Measurements from ENCODE around the gene SLC2A9. TPM values are rescaled to one million over a fixed set of nuclear protein-coding genes. Genes with fewer than 3 reads are reported as not detected.

The SLC2A9 gene
- total RNA-seq = 21.7 TPM

DNA sequence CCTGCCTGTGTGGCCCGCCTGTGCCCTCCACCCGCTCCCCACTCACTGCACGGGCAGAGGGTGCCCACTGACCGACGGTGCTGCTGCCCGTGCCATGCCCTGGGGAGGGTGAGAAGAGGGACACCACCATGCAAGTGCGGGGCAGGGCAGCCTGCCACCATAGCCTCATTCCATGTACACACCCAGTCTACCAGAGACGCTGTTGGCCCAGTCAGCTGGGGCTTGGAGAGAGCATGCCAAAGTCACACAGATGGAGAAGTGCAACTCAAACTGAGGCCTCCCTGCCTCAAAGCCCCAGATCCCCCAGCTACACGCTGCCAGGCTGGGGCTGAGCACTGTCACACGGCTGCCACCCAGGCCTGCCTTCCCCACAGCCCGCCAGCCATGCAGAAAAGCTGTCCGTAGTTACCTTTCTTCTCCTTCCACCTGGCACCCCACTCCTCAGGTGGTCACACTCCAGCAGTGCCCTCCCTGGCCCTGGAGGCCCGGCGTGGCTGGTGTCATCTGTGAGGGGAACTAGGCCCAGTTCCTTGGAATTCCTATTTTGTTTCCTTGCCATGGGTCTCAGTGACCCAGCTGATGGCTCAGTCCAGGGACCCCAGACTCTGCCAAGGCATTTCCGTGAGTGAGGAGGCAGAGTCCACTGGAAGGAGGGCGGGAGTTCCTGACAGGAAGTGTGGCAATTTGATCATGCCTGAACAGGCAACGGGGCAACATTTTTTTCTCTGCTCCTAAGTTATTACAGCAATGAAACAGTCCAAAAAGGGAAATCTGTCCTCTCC is at the start of gene SLC2A9:
Gene SLC2A9, minus strand, starts transcription at position 627 of the 782 bp plus-strand sequence. Its CDS starts 68 bp downstream, at position 559.
- DNase-seq (ENCODE audit: low spot score) = peak; percentile 80

DNA sequence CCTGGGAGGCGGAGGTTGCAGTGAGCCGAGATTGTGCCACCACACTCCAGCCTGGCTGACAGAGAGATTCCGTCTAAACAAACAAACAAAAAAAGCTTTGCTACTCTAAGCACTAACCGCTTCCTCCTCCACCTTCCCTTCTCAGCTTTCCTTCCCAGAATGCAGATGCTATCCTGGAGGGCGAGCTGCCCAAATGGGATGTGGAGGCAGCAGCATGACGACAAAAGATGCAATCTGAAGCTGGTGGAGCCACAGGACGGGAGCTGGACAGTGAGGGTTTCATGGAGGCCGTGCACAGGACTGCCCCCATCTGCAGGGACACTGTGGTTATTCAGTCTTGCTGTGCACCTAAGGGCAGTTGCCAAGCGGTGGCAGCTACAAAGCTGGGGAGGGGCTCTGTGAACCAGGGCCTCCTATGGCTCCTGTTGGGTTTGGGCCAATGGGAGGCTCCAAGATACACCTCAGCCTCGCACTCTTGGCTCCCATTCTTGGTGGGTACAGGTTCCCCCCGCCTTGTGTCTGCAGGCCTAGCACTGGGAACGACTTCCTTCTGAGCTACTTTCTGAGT is 47.9 kb upstream of the SLC2A9 start:
- DNase-seq (ENCODE audit: low spot score) (no peak), ATAC-seq (no peak)

More for the DNA sequence above, at the start of gene SLC2A9:
- ATAC-seq = peak; percentile 45

DNA sequence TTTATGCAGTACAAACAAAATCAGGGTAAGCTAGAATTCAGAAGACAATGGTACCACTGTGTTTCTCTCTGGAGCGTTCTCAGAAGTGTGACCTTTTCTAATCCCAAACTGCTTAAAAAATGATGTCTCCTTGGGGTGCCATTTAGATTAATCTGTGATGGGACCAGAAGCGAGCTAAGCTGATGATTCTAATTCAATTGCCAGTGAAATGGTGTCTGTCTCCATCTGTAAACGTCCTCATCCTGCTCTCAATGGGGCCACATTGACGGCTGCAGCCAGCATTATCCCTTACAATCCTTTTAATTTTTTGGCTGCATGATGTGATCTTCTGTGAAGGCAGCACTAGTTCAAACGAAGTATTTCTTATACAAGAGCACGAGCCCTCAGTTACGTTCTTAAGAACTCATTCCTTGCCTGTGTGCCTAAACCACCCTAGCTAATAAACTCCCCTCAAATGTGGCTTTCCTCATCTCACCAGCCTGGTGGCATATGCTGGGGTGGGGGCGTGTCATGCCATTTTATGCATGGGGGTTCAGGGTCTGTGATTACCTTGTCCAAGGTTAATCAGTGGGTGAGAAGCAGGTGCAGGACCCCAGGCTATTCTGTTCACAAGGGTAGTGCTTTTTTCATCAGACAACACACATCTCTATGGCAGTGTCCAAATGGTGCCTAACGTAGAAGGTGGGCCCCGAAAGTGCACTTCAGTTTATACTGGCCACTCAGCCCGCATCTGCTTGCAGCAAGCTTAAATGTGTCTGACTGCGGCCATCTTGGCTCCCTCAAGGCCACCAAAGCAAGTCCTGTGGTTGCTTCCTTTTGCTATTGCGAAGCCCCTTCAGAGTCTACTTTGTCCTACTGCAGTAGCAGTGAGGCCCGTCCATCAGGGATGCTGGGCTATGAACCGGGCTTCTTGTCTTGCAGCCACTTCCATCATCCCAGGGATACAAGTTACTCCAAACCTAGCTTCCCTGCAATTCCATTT is 45.7 kb upstream of the SLC2A9 start:
- no peak for DNase-seq (ENCODE audit: low spot score)
- no peak for ATAC-seq

DNA sequence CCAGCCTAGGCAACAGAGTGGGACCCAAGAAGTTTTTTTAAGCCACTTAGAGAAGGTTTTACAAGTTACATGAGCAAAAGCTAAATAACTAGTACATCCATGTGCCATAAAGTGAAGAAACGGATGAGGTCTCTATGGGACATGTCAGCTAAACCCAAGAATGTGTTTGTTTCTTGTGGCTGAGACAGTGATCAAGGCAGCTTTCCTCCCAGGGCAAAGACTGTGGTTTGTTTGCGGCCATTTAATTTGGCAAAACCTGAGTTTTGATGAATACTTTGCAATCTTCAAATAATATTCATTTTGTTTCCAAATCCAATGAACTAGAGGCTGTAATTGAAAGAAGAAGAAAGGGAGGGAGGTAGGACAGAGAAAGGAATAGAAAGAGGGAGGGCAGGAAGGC is 44.9 kb upstream of the SLC2A9 start:
- no peak for ATAC-seq
- DNase-seq (ENCODE audit: low spot score) = no peak

DNA sequence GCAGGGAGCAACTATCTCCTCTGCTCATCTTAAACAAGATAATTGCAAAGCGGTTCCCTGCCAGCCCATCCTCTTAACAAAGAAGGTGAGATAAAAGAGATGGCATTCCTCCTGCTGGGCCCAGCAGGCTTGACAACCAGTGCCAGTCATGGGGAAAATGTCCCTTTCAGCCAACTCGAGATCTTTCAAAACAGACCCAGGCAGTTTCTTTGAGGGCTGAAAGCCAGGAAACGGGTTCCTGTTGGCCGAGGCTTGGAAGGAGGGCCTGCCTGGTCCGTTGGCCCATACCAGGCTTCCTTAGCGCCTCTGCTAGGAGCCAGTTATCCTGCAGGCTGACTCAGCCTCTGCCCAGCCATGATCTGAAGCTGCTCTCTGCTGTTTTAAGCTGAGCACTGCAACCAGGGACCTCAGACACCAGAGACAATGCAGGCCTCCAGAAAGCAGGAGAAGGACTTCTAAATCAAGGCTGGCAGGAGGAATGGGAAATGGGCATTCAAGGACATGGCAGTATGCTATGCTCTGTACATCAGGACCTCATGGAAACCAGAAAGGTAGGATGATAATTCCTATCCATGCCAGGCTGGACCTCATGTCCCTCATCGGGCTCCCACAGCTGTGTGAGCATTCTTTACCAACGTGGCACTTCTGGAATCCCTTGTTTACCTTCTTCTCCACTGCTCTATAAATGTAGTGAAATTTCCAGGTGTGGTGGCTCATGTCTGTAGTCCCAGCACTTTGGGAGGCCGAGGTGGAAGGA is 42.4 kb upstream of the SLC2A9 start:
- DNase-seq (ENCODE audit: low spot score) (peak; percentile 71), ATAC-seq (peak; percentile 99)

DNA sequence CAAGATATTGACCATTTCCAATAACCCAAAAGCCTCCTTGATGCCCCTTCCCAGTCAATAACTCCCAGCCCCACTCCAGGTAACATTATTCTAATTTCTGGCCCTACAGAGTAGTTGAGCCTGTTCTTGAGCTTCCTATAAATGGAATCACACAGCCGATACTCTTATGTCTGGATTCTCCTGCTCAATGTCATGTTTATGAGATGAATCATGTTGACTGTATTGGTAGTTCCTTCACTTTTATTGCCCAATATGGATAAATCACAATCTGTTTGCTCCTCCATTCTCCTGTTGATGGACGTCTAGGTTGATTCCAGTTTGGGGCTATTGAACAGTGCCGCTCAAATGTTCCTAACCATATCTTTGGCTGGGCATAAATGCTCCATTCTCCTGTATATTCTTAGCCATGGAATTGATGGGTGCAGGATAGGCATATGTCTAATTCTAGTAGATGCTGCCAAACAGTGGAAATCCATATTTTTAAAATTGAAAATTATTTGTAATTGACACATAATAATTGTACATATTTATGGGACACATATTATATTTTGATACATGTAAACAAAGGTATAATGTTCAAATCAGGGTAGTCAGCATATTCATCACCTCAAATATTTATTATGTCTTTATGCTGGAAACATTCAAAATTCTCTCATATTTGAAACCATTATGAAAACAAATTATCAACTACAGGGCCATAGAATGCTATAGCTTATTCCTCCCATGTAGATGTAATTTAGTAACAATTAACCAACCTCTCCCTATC is 40.5 kb upstream of the SLC2A9 start:
- no peak for ATAC-seq
- no peak for DNase-seq (ENCODE audit: low spot score)

DNA sequence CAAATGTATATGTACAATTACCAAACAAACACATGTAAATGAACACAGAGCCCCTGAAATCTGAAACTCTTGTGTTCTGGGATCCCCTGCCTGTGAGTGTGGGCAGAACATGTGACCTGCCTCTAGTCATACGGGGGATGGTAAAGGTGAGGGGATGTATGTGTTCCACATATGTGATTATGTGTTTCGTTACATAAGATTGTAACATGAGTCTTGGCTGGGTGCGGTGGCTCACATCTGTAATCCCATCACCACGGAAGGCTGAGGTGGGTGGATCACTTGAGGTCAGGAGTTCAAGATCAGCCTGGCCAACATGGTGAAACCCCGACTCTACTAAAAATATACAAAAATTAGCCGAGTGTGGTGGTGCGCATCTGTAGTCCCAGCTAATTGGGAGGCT is 37.1 kb upstream of the SLC2A9 start:
- ATAC-seq (no peak), DNase-seq (ENCODE audit: low spot score) (no peak)

DNA sequence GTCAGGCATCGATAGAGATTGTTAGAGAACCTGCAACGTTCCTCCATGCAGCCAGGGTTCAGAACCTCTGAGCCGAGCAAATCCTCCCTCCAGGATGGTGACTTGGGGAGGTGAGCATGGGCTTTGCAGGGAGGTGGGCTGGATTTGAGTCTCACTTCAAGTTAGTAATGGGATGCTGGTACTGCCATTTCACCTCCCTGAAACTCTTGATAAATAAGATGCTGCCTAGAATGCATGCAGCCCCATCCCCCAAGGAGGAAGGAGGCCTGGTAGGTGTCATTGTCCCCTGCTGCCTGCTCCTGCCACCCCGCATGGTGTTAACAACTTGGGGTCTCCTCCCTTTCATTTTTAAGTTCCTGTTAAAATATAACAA is 35.7 kb upstream of the SLC2A9 start:
- no peak for ATAC-seq

DNA sequence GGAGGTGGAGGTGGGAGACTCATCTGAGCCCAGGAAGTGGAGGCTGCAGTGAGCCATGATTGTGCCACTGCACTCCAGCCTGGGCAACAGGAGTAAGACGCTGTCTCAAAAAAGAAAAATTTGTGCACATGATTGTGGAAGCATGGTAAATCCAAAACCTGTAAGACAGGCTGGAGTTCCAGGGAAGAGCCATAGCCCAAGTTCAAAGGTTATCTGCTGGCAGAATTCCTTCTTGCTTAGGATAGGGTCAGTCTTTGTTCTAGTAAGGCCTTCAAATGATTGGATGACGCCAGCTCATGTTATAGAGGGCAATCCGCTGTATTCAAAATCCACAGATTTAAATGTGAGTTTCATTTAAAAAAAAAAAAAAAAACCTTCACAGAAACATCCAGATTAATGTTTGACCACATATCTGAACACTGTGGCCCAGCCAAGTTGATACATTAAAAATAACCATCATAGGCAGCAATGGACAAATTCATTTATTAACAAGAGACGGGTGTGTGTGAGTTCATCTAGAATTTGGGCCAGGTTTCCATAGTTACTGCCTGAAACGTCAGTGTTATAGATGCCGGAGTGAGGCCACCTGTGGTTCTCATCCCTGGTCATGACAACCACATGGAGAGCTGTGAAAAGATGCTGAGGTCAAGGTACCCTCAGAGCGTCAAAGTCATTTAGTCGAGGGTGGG is 35.2 kb upstream of the SLC2A9 start:
- no peak for ATAC-seq
- DNase-seq (ENCODE audit: low spot score) = no peak

More for the DNA sequence above, 35.7 kb upstream of the SLC2A9 start:
- DNase-seq (ENCODE audit: low spot score) = no peak

DNA sequence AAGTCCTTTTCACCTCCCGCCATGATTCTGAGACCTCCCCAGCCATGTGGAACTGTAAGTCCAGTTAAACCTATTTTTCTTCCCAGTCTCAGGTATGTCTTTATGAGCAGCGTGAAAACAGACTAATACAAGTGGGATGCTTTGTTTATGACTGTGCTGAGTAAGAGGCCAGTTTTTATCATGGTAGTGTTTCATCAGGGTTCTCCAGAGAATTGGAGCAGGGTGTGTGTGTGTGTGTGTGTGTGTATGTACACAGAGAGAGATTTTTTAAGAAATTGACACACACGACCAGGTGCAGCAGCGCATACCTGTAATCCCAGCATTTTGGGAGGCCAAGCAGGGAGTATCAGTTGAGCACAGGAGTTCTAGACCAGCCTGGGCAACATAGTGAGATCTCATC is 34.6 kb upstream of the SLC2A9 start:
- ATAC-seq (no peak), DNase-seq (ENCODE audit: low spot score) (no peak)

DNA sequence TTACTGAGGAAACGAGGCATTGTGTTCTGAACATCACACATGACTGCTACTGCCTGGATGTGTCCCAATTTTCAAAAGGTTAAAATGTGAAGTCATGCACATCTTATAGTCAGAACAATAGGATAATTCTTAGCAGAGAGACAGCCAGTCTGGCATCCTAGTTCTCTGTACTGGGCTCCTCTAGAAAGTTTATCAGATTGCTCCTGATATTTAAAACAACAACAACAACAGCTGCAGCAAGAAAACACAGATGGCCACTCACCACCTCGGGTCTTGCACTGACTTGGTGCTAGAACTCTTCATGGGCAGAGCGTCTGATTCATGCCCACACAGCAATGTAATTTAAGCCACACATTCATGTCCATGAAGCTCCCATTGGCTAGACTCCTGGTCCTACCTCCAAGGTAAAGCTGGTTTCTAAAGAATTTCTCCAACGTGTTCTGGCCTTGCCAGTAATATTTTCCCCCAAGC is 33.3 kb upstream of the SLC2A9 start:
- DNase-seq (ENCODE audit: low spot score) = no peak

DNA sequence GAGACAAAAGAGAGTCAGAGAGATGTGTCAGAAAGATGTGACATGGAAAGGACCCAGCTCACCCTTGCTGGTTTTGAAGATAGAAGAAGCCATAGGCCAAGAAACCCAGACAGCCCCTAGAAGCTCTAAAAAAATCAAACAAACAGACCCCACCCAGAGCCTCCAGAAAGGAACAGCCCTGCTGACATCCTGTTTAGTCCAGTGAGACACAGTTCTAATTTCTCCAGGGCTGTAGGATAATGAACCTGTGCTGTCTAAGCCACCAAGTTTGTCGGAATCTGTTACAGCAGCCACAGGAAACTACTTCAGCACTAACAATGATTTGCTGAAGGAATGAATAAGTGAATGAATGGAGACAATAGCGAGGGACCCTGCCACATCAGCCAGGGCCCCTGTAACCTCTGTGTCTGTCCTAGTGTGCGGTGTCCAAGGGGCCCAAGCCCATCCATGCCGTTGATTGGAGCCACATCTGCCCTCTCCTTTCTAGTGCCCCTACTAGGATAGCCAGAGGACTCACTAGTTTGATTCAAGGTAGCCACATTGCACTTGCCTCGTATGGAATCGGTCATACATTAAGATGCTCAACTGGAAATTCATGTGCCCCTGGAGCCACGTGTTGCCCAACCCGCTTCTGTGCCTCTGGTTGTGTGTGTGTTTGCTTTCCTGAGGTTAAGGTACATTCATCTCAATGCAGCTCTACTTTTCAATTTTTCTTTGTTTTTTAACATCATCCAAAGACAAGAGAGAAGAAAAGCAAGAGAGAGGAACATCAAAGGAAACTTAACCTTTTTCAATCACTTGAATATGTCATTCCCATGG is 32.5 kb upstream of the SLC2A9 start:
- DNase-seq (ENCODE audit: low spot score) = no peak
- ATAC-seq = no peak

More for the DNA sequence above, 33.3 kb upstream of the SLC2A9 start:
- no peak for ATAC-seq

DNA sequence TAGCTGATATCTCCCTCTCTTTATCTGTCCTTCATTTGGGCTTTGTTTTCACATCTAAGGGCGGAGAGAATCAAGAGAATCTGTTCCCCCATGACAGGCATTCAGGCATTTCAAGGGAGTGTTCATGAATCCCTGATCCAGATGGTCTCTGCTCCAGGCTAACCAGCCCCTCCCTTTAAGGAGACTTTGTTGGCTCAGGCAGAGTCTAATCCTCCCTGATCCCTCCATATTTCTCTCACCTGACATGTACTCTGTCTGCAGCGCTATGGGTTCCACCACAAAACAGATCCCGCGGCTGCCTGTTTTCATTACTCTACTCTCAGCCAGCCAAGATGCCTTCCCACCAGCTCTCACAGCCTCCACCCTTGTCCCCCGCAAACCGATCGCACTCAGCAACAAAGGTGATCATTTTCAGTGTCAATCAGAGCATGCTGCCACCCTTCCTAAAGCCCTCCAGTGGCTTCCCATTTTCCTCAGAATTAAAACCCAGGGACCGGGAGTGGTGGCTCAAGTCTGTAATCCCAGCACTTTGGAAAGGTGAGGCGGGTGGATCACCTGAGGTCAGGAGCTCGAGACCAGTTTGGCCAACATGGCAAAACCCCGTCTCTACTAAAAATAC is 30.3 kb upstream of the SLC2A9 start:
- ATAC-seq = no peak
- no peak for DNase-seq (ENCODE audit: low spot score)

DNA sequence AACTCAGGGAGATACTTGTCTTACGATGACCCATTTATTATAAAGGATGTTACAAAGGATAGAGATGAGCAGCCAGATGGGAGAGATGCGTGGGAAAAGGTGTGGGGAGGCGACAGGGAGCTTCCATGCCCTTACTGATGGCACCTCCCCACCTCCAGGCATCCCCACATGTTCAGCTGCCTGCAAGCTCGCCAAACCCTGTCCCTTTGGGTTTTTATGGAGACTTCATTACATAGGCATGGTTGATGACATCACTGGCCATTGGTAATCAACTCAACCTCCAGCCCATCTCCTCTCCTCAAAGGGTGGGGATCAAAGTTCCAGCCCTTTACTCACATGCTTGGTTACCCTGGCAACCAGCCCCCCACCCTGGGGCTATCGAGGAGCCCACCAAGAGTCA is 29.4 kb upstream of the SLC2A9 start:
- DNase-seq (ENCODE audit: low spot score) = no peak
- ATAC-seq = no peak

DNA sequence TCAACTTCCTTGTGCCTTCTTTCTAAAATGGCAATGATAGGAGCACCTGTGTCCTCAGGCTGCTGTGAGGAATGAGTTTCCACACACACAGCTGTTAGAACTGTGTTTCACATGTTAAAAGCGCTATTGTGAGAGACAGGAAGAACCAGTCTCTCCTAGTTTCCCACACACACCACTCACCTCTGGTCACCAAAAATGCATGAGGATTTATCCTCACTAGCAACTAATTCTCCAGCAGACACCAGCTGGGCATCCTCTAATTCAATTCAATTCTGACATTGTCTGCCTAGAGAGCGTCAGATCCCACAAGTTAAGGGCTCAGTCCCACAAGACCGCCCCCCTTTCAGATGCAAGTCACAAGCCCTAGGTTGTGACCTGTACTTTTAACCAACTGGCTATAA is 29.0 kb upstream of the SLC2A9 start:
- DNase-seq (ENCODE audit: low spot score) (no peak), ATAC-seq (no peak)

DNA sequence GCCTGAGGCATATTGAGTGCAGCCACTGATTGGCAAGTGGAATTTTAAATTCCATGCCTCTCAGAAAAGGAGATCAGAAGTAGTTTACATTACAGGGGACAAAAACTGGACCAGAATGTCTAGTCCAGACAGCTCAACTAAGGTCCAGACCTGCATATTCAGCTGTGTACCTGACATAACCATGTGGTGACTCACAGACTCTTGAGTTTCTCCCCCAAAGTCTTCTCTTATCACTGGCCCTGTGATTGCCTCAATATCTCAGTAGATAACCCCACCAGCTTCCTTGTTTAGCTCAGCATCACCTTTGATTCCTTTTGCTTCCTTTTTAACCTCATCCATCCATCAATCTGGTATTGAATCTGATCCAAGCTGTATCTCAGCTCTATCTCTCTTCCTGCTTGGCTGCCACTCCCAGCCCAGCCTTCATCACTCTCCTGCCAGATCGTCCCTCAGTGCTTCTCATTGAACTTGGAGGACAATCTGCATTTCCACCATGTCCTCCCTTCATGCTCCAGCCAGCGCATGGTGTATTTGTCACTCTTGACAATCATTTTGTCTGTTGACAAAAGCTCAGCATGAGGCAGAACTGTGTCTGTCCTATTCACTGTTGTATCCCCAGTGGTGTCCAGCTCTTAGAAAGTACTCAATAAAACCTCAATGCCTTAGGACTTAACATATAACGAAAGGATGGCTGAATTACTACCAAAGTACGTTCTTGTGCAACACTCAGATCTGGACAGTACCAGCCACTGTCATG is 27.8 kb upstream of the SLC2A9 start:
- ATAC-seq (no peak), DNase-seq (ENCODE audit: low spot score) (no peak)

DNA sequence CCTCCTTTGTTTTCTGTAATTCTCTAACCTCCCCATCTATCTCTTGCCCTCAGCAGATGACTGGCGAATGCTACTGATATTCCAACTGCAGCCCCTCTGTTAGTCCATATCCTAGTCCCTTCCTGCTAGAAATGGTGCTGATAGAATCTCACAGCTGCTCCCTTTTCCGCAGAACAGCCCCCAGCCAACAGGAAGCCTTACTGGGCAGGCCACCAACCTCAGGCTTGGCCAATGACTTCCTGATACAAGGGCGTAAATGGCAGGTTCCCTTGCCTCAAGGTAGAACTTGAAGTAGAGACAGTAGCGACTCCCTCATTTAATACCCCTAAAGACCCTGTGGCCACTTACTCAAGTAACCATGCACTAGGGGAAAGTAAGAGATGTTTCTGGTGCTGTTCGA is 26.7 kb upstream of the SLC2A9 start:
- DNase-seq (ENCODE audit: low spot score) (no peak), ATAC-seq (no peak)
